ENCODE measurements around the gene CCL3.
"Not testable (repeated sequence)": the region's sequence is repeated elsewhere in the genome, so short reads cannot be mapped to it uniquely, and the experiment has no call there.

Gene CCL3

DNA sequence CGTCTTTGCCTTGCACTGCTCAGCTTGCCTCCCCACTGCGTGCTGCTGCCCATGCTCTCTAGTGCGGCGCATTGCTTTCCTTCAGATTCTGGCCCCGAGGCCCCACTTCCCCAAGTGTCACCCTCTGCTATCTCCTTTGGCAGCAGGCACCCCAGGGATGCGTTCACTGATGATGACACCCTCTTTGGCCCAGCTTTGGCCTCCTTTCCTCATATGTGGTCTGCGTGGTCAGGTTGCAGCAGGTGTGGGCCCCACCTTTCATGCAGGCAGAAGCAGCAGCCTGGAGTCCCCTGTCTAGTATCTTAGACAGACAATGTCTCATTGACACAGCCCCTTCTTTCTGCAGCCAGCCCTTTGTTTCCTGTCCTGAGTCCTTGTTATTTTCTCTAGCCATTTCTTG, 4.8 kb upstream of the CCL3 start:
- TF ChIP-seq, protein P1, sequence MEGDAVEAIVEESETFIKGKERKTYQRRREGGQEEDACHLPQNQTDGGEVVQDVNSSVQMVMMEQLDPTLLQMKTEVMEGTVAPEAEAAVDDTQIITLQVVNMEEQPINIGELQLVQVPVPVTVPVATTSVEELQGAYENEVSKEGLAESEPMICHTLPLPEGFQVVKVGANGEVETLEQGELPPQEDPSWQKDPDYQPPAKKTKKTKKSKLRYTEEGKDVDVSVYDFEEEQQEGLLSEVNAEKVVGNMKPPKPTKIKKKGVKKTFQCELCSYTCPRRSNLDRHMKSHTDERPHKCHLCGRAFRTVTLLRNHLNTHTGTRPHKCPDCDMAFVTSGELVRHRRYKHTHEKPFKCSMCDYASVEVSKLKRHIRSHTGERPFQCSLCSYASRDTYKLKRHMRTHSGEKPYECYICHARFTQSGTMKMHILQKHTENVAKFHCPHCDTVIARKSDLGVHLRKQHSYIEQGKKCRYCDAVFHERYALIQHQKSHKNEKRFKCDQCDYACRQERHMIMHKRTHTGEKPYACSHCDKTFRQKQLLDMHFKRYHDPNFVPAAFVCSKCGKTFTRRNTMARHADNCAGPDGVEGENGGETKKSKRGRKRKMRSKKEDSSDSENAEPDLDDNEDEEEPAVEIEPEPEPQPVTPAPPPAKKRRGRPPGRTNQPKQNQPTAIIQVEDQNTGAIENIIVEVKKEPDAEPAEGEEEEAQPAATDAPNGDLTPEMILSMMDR (conservative IDR thresholded peaks at IDR 0.05) = no peak

GRCh38 chr17:36094232-36094631, 4.3 kb upstream of the CCL3 start:
- TF ChIP-seq, protein P1 (conservative IDR thresholded peaks at IDR 0.05) = no peak
- H3K27ac ChIP-seq = no peak overlapping the region

More for the DNA sequence above, 4.8 kb upstream of the CCL3 start:
- no peak overlapping the region for H3K27ac ChIP-seq

DNA sequence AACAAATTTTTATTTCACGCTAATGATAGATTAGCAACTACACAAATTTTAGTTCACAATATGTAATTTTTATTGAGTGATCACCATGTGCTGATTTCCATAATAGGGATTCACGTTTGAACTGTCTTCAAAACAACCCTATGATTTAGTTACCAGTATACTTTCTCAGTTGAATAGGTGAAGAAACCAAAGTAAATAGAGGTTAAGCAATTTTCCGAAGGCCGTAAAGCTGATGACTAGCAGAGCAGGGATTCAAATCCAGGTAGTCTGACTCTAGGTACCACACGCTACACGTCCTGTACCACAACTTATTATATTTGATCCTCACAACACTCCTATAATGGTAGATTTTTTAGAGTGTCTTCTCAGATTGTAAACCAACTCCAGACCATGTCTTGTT, 2.8 kb upstream of the CCL3 start:
- H3K27ac ChIP-seq = not testable (repeated sequence)

GRCh38 chr17:36092230-36092629, 2.3 kb upstream of the CCL3 start:
- no peak overlapping the region for H3K27ac ChIP-seq
- TF ChIP-seq, protein P1 (conservative IDR thresholded peaks at IDR 0.05) = no peak

- no peak overlapping the region for H3K27ac ChIP-seq
- TF ChIP-seq, protein P1 (conservative IDR thresholded peaks at IDR 0.05) = no peak
Observed at GRCh38 chr17:36089339-36089865, 541 bp downstream of the CCL3 start.

GRCh38 chr17:36088670-36089338, 1.1 kb downstream of the CCL3 start:
- TF ChIP-seq, protein P1 (conservative IDR thresholded peaks at IDR 0.05) = no peak
- H3K27ac ChIP-seq = no peak overlapping the region

GRCh38 chr17:36087897-36088572, 1.9 kb downstream of the CCL3 start:
- not testable (repeated sequence) for H3K27ac ChIP-seq

- not testable (repeated sequence) for H3K27ac ChIP-seq
Observed at GRCh38 chr17:36087471-36087870, 2.5 kb downstream of the CCL3 start.

DNA sequence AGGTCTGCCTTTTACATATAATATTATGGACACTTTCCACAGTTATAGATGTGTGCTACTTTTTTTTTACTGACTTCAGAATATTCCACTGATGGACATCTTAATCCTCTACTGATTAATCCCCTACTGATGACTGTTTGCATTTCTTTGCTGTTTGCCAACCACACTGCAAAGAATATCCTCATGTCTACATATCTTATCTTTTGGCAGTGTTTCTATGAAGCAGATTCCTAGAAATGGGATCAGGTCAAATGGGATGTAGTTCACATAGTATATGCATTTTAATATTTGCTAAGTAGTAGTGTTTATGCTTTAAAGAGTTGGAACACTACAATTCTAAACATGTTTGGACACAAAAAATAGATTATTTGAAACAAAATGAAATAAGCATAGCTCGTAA, 3.2 kb downstream of the CCL3 start:
- TF ChIP-seq, protein P1 (conservative IDR thresholded peaks at IDR 0.05) = no peak
- H3K27ac ChIP-seq = no peak overlapping the region
